Fibroblast of pulmonary artery (primary cell): ENCODE results near the gene SOWAHD.
"Not testable (repeated sequence)": the region's sequence is repeated elsewhere in the genome, so short reads cannot be mapped to it uniquely, and the experiment has no call there.

Experiments
- DNase-seq: peaks from one replicate; pipeline ENCODE4 v3.0.0-alpha.2; 2010; ENCODE audit warnings: low read depth
- H3K4me3 ChIP-seq: replicated peaks from 2 replicates; pipeline ENCODE4 v1.5.1; 2011; ENCODE audit warnings: low read depth, mild to moderate bottlenecking, control low read depth, low read length, moderate library complexity
- CTCF ChIP-seq: IDR thresholded peaks from 2 replicates; pipeline ENCODE4 v1.5.1; 2011; ENCODE audit warnings: mild to moderate bottlenecking, control low read depth, low read length, inconsistent platforms; ENCODE audit errors: missing control alignments

SOWAHD gene

DNA sequence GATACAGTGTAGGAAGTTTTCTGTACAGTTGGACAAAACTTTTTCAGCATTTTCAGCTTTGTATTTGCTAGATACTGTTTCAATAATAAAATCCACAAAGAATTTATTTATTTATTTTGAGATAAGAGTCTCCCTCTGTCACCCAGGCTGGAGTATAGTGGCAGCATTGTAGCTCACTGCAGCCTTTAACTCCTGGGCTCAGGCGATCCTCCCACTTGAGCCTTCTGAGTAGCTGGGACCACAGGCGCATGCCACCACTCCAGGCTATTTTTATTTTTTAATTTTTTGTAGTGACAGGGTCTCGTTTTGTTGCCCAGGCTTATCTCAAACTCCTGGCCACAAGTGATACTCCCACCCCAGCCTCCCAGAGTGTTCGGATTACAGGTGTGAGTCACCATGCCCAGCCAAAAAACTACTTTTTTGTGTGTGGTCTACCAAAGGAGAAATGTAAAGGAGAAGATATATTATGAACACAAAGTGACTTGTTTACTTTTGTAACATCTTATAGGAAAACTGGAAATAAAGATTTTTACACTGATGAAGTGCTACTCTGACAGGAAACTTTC is 13.0 kb upstream of the SOWAHD start:
- no peak overlapping the region for H3K4me3 ChIP-seq
- DNase-seq: no peak
- TF ChIP-seq CTCF: no peak

GRCh38 chrX:119750131-119750530 is 8.3 kb upstream of the SOWAHD start:
- not testable (repeated sequence) for H3K4me3 ChIP-seq, DNase-seq

GRCh38 chrX:119750751-119751150 is 7.6 kb upstream of the SOWAHD start:
- H3K4me3 ChIP-seq, DNase-seq: not testable (repeated sequence)

- no peak overlapping the region for H3K4me3 ChIP-seq
- no peak for DNase-seq
- TF ChIP-seq CTCF: no peak
These were observed 5.4 kb upstream of the SOWAHD start for GRCh38 chrX:119753001-119753400.

DNA sequence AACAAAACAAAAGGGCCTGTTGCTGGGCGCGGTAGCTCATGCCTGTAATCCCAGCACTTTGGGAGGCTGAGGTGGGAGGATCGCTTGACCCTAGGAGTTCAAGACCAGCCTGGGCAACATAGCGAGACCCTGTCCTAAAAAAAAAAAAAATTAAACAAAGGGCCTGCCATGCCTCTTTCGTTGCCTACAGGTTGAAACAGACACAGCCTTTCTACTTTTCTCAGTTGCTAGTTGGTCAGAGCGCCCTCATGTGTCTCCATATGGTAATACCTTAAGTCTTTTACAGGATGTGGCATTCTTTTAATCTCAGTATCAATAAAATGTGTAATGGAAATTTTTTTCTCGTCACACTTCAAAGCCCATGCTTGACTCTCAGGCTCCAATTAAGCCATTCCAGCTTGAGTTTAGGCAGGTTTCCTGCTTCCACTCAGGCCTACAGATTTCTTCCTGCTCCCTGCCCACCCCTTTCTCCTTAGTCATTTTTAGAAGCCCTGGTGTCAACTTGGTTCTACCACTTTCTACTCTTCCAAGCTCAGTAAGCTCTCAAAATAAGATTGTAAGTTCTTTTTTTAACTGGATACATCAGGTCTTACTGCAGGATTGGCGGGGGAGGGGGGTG is 4.6 kb upstream of the SOWAHD start:
- H3K4me3 ChIP-seq: no peak overlapping the region
- TF ChIP-seq CTCF: peak; percentile 49
- peak; percentile 64 for DNase-seq

GRCh38 chrX:119755981-119756533 is 2.3 kb upstream of the SOWAHD start:
- no peak for TF ChIP-seq CTCF
- DNase-seq: no peak
- no peak overlapping the region for H3K4me3 ChIP-seq

GRCh38 chrX:119756926-119757635 is 1.3 kb upstream of the SOWAHD start:
- H3K4me3 ChIP-seq: no peak overlapping the region
- TF ChIP-seq CTCF: no peak
- no peak for DNase-seq

- no peak for TF ChIP-seq CTCF
- H3K4me3 ChIP-seq: no peak overlapping the region
- DNase-seq: no peak
These were observed 776 bp upstream of the SOWAHD start for GRCh38 chrX:119757646-119757978.
